Measurements from ENCODE around the gene MYO15B.

- TF ChIP-seq CTCF (IDR thresholded peaks at IDR 0.05; ENCODE audit: poor library complexity, severe bottlenecking) (no peak), REST (IDR thresholded peaks at IDR 0.05; ENCODE audit: borderline replicate concordance) (no peak), POLR2AphosphoS5 (IDR thresholded peaks at IDR 0.05) (no peak)
These were observed 85.9 kb downstream of the MYO15B start for GRCh38 chr17:75673487-75673886.
